SK-N-SH treated with all-trans-retinoic acid at 6 μM for 48 hours (cell line): ENCODE measurements around the gene APOO.

Experiments
- ATAC-seq: fragments of 200-7000 bp; cut with Tn5 transposase; 3 replicates; pipeline ENCODE4 v1.9.1; 2020; ENCODE audit warnings: mild to moderate bottlenecking, moderate library complexity
- BACH2 ChIP-seq: fragments of 250-450 bp; sonication (Bioruptor Pico); IDR thresholded peaks from 2 replicates; pipeline ENCODE4 v1.9.0; 2021; ENCODE audit warnings: mild to moderate bottlenecking, borderline replicate concordance
- CREB5 ChIP-seq: fragments of 250-450 bp; sonication (Bioruptor Pico); IDR thresholded peaks from 2 replicates; pipeline ENCODE4 v1.5.1; 2020; ENCODE audit warnings: low read depth, mild to moderate bottlenecking, moderate library complexity
- CSDC2 ChIP-seq: fragments of 250-450 bp; sonication (Bioruptor Pico); IDR thresholded peaks from 2 replicates; pipeline ENCODE4 v1.5.0; 2020; ENCODE audit warnings: mild to moderate bottlenecking, moderate library complexity
- CSRNP3 ChIP-seq: fragments of 250-450 bp; sonication (Bioruptor Pico); IDR thresholded peaks from 2 replicates; pipeline ENCODE4 v1.5.1; 2021; ENCODE audit warnings: mild to moderate bottlenecking, moderate library complexity
- GLIS3 ChIP-seq: fragments of 250-450 bp; sonication (Bioruptor Pico); IDR thresholded peaks from 2 replicates; pipeline ENCODE4 v1.5.0; 2020; ENCODE audit warnings: mild to moderate bottlenecking, moderate library complexity
- ISL1 ChIP-seq: fragments of 250-450 bp; sonication (Bioruptor Pico); IDR thresholded peaks from 2 replicates; pipeline ENCODE4 v2.1.2; 2022; ENCODE audit warnings: mild to moderate bottlenecking, moderate library complexity
- OSR1 ChIP-seq: fragments of 250-450 bp; sonication (Bioruptor Pico); IDR thresholded peaks from 2 replicates; pipeline ENCODE4 v1.8.0; 2022; ENCODE audit warnings: moderate library complexity, mild to moderate bottlenecking, inconsistent platforms
- PPARA ChIP-seq: fragments of 250-450 bp; sonication (Bioruptor Pico); IDR thresholded peaks from 2 replicates; pipeline ENCODE4 v1.5.0; 2020; ENCODE audit warnings: mild to moderate bottlenecking, borderline replicate concordance
- SNAI2 ChIP-seq: fragments of 250-450 bp; sonication (Bioruptor Pico); IDR thresholded peaks from 2 replicates; pipeline ENCODE4 v1.5.0; 2020; ENCODE audit warnings: mild to moderate bottlenecking, moderate library complexity
- TCF4 ChIP-seq: fragments of 250-450 bp; sonication (Bioruptor Pico); IDR thresholded peaks from 2 replicates; pipeline ENCODE4 v1.8.0; 2021; ENCODE audit warnings: mild to moderate bottlenecking, moderate library complexity, borderline replicate concordance
- TOX ChIP-seq: fragments of 250-450 bp; sonication (Bioruptor Pico); IDR thresholded peaks from 2 replicates; pipeline ENCODE4 v1.8.0; 2021; ENCODE audit warnings: mild to moderate bottlenecking, moderate library complexity, borderline replicate concordance
- TSHZ2 ChIP-seq: fragments of 250-450 bp; sonication (Bioruptor Pico); IDR thresholded peaks from 2 replicates; pipeline ENCODE4 v1.5.0; 2020; ENCODE audit warnings: mild to moderate bottlenecking, moderate library complexity
- ZFP3 ChIP-seq: fragments of 250-450 bp; sonication (Bioruptor Pico); IDR thresholded peaks from 2 replicates; pipeline ENCODE4 v1.5.0; 2020; ENCODE audit warnings: mild to moderate bottlenecking, moderate library complexity
- ZFP30 ChIP-seq: fragments of 450-650 bp; formaldehyde crosslinking; IDR thresholded peaks from 2 replicates; pipeline ENCODE4 v1.5.0; 2022; ENCODE audit warnings: mild to moderate bottlenecking, moderate library complexity
- ZNF70 ChIP-seq: fragments of 450-650 bp; formaldehyde crosslinking; IDR thresholded peaks from 2 replicates; pipeline ENCODE4 v1.5.0; 2020; ENCODE audit warnings: mild to moderate bottlenecking, moderate library complexity
- ZNF8 ChIP-seq: fragments of 450-650 bp; formaldehyde crosslinking; IDR thresholded peaks from 2 replicates; pipeline ENCODE4 v1.5.0; 2020; ENCODE audit warnings: mild to moderate bottlenecking, moderate library complexity
- TF ChIP-seq, protein P1 (sequence below): fragments of 250-450 bp; sonication (Bioruptor Pico); IDR thresholded peaks from 2 replicates; pipeline ENCODE4 v1.8.0; 2021; ENCODE audit warnings: low read depth, mild to moderate bottlenecking, moderate library complexity, borderline replicate concordance
- TF ChIP-seq, protein P2 (sequence below): fragments of 250-450 bp; sonication (Bioruptor Pico); IDR thresholded peaks from 2 replicates; pipeline ENCODE4 v1.8.0; 2020; ENCODE audit warnings: mild to moderate bottlenecking, moderate library complexity, borderline replicate concordance

The APOO gene

GRCh38 chrX:23805389-23805788 is 102.3 kb downstream of the APOO start:
- ATAC-seq: no peak
- TF ChIP-seq CSRNP3 (no peak), ISL1 (no peak), ZFP30 (no peak), TSHZ2 (CRISPR knock-in tag) (no peak), ZFP3 (CRISPR knock-in tag) (no peak), ZNF70 (CRISPR knock-in tag) (no peak), BACH2 (CRISPR knock-in tag) (no peak), CSDC2 (no peak), ZNF8 (CRISPR knock-in tag) (no peak)
- TF ChIP-seq, protein P1, sequence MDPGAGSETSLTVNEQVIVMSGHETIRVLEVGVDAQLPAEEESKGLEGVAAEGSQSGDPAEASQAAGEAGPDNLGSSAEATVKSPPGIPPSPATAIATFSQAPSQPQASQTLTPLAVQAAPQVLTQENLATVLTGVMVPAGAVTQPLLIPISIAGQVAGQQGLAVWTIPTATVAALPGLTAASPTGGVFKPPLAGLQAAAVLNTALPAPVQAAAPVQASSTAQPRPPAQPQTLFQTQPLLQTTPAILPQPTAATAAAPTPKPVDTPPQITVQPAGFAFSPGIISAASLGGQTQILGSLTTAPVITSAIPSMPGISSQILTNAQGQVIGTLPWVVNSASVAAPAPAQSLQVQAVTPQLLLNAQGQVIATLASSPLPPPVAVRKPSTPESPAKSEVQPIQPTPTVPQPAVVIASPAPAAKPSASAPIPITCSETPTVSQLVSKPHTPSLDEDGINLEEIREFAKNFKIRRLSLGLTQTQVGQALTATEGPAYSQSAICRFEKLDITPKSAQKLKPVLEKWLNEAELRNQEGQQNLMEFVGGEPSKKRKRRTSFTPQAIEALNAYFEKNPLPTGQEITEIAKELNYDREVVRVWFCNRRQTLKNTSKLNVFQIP (CRISPR knock-in tag): no peak

GRCh38 chrX:23804578-23804977 is 103.2 kb downstream of the APOO start:
- ATAC-seq: peak; percentile 57
- TF ChIP-seq CREB5 (CRISPR knock-in tag) (no peak), OSR1 (CRISPR knock-in tag) (no peak), TCF4 (CRISPR knock-in tag) (no peak), ZNF8 (CRISPR knock-in tag) (no peak), PPARA (CRISPR knock-in tag) (no peak), GLIS3 (no peak), ZFP30 (no peak), BACH2 (CRISPR knock-in tag) (no peak)
- TF ChIP-seq, protein P2, sequence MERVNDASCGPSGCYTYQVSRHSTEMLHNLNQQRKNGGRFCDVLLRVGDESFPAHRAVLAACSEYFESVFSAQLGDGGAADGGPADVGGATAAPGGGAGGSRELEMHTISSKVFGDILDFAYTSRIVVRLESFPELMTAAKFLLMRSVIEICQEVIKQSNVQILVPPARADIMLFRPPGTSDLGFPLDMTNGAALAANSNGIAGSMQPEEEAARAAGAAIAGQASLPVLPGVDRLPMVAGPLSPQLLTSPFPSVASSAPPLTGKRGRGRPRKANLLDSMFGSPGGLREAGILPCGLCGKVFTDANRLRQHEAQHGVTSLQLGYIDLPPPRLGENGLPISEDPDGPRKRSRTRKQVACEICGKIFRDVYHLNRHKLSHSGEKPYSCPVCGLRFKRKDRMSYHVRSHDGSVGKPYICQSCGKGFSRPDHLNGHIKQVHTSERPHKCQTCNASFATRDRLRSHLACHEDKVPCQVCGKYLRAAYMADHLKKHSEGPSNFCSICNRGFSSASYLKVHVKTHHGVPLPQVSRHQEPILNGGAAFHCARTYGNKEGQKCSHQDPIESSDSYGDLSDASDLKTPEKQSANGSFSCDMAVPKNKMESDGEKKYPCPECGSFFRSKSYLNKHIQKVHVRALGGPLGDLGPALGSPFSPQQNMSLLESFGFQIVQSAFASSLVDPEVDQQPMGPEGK (CRISPR knock-in tag): no peak

- TF ChIP-seq OSR1 (CRISPR knock-in tag) (no peak), TOX (CRISPR knock-in tag) (no peak), CSDC2 (no peak), ISL1 (peak; percentile 37; the same call in 1 of the 2 replicates), SNAI2 (CRISPR knock-in tag) (no peak), ZFP3 (CRISPR knock-in tag) (peak; percentile 70; the same call in 1 of the 2 replicates), ZFP30 (no peak), CSRNP3 (no peak)
- TF ChIP-seq, protein P2 (CRISPR knock-in tag): peak; percentile 78; the same call in 1 of the 2 replicates
- TF ChIP-seq, all 23 proteins: peak for 3
- peak; percentile 81 for ATAC-seq
Observed at GRCh38 chrX:23803931-23804381, 103.8 kb downstream of the APOO start.
